Activated CD8-positive, alpha-beta memory T cell treated with anti-CD3 and anti-CD28 coated beads for 4 hours (primary cell): ENCODE results near the gene CTAG1B.
"Not testable (repeated sequence)": the region's sequence is repeated elsewhere in the genome, so short reads cannot be mapped to it uniquely, and the experiment has no call there.

Source experiments
- DNase-seq, 2 donors: peaks; one replicate each; pipeline ENCODE4 v3.0.0-alpha.2; 2020; ENCODE audit warnings: low read depth in 2 of 2

The CTAG1B gene

DNA sequence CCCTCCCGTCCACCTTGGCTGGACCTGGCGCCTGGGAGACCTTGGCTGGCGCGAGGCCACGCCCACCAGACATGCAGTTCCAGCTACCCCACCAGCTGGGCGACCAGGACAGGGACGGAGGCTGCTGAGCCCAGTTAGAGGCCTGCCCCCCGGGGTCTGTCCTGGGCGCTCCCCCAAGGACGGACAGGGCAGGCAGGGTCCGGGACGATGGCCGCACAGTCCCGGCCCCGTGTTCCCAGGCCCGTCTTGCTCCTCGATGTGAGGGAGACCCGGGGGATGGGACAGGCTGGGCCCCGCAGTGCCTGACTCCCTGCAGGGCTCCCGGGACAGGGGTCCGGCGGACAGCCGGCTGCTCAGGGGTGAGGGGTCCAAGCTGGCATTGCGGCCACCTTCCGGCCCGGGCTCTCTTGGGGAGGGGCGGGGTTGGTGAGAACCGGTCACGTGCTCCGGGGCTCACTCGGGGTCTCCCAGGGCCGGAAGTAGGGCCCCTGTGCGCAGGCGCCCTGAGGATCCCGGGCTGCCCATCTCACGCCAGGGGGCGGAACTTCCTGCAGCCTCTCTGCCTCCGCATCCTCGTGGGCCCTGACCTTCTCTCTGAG lies 34.4 kb downstream of the CTAG1B start, which contains the start of gene CTAG1A:
CTAG1A (plus strand) TSS at position 549 of the 599 bp plus-strand sequence. CDS start 74 bp downstream, outside the sequence.
- not testable (repeated sequence) for DNase-seq

DNA sequence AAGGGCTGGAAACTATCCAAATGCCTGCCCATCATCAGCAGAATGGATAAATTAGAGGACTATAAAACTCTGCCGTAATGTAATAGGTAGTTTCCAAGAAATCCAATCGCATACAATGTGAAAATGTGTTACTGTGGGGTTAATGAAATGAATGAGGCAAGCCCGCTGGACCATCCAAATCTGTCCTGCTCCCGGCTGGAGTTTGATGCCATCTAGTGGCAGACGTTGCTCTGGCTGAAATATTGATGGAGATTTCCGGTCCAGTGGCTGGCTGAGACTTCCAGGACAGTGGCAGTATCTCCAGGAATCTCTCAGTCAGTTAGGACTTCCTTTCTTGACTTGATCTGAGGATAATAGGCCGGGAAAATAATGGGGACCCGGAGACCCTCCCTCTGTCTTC lies 36.1 kb downstream of the CTAG1B start:
- not testable (repeated sequence) for DNase-seq

DNA sequence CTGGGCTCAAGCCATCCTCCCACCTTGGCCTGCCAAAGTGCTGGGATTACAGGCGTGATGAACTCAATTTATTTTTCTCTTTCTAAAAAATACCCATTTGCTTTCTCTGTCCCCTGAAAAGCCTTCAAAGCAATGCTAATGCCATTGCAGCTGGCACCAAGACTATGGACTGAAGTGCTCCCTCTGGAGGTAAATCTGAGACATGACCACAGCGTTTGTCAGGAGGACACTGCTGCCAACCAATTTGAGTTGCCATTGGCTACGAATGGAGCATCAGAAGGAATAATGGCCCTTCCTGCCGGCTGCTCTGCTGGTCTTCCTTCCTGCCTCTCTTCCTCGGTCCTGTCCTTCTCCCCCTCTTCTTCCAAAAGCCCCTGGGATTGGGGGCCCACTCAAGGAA lies 44.0 kb downstream of the CTAG1B start:
- not testable (repeated sequence) for DNase-seq

DNA sequence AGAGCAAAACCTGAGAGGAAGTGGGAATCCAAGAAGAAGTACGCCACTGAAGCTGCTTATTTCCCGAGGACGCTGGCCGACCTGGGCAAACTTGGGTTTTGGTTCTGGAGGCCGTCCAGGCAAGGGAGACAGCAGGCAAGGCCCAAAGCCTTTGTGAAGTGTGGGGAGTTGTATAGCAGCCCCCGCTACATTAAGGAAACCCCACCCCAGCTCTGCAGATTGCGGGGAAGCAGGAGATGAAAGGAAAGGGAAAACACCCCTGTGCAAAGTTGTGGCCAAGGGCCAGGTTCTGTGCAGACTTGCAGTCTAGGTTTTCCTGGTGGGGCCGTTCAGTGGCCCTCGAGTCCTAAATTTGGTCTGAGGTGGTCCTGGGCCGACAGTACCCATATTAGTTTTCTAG lies 46.0 kb downstream of the CTAG1B start:
- DNase-seq = not testable (repeated sequence)

DNA sequence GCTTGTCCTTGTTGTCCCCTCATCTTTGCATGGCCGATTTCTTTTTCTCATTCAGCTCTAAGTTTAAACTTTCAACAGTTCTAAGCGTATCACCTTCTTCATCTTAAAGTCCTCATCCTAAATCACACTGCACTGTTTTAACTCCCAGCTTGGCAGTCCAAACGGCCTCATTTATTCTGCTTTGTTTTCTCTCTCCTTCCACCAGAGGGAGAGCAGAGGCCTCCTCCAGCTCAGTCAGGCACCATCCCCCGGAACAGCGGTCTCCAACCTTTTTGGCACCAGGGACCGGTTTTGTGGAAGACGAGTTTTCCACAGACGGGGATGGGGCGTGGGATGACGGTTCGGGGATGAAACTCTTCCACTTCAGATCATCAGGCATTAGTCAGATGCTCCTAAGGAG lies 48.7 kb downstream of the CTAG1B start:
- DNase-seq = not testable (repeated sequence)
